Lower lobe of right lung (tissue), 2 donors: ENCODE data around the gene EFCC1. TPM values are rescaled to one million over a fixed set of nuclear protein-coding genes. Genes with fewer than 3 reads are reported as not detected.

Source experiments
- ATAC-seq, 2 donors: fragments of 200-7000 bp; cut with Tn5 transposase; one replicate each; pipeline ENCODE4 v1.9.1; 2020 to 2022; ENCODE audit warnings: mild to moderate bottlenecking in 2 of 2, moderate library complexity in 2 of 2
- DNase-seq: peaks from one replicate; pipeline ENCODE4 v3.0.0-alpha.2; 2020
- H3K27ac ChIP-seq: fragments of 200-600 bp; one replicate; pipeline ENCODE4 v1.8.0; 2022
- H3K27me3 ChIP-seq: fragments of 200-600 bp; one replicate; pipeline ENCODE4 v1.8.0; 2022; ENCODE audit warnings: low read depth
- H3K36me3 ChIP-seq: fragments of 200-600 bp; one replicate; pipeline ENCODE4 v1.8.0; 2022; ENCODE audit warnings: mild to moderate bottlenecking
- H3K4me1 ChIP-seq: fragments of 200-600 bp; one replicate; pipeline ENCODE4 v1.8.0; 2022
- H3K4me3 ChIP-seq: fragments of 200-600 bp; one replicate; pipeline ENCODE4 v1.8.0; 2022; ENCODE audit warnings: mild to moderate bottlenecking
- H3K9me3 ChIP-seq: fragments of 200-600 bp; one replicate; pipeline ENCODE4 v1.8.0; 2022
- CTCF ChIP-seq: fragments of 200-600 bp; IDR thresholded peaks from one replicate; pipeline ENCODE4 v1.8.0; 2022; ENCODE audit warnings: antibody characterized with exemption, mild to moderate bottlenecking
- intact Hi-C: fragments of 100-400 bp; cut with DNase I; formaldehyde crosslinking; loops from one replicate; pipeline ENCODE4 v1.11.0; 2022
- total RNA-seq: library from RNA; stranded (reverse); fragmentation: NEBNext Ultra II Directional; extraction: Animal tissue kit (Norgen Biotek cat#: 25700); gene quantifications from one replicate; pipeline ENCODE4 v1.2.1, GENCODE V29; 2021
- donor health status: DM: no; HTN: yes; CAD: no; lungs with severe emphysema.

EFCC1 gene
- total RNA-seq, 1 donor from 2014 or later, result 12.1 TPM

- Histone ChIP-seq H3K27me3 (no peaks in the 10 kb centered on the region), H3K9me3 (no peaks in the 10 kb centered on the region), H3K4me1 (peaks cover 5% of the 10 kb centered on the region), H3K4me3 (no peak within 1 kb of the TSS), H3K36me3 (no peaks in the 10 kb centered on the region), H3K27ac (no peak within 1 kb of the TSS)
- ATAC-seq (no peak), DNase-seq (peak; percentile 36)
- TF ChIP-seq CTCF, result no peak
- intact Hi-C loops, result no loop called here
These were observed 59.3 kb downstream of the EFCC1 start, which contains the start of gene GP9 for GRCh38 chr3:129060276-129061022. TSS of gene GP9 (plus strand) at chr3:129060779. CDS start at chr3:129061740, 961 bp downstream.

- H3K9me3 ChIP-seq, result no peaks in the 10 kb centered on the region
- H3K4me3 ChIP-seq, result no peak overlapping the region
- no peaks in the 10 kb centered on the region for H3K36me3 ChIP-seq
- DNase-seq (peak; percentile 34), ATAC-seq (no peak)
- no peak overlapping the region for H3K27ac ChIP-seq
- TF ChIP-seq CTCF, result no peak
- peaks cover 5% of the 10 kb centered on the region for H3K4me1 ChIP-seq
- intact Hi-C loops, result no loop called here
- no peaks in the 10 kb centered on the region for H3K27me3 ChIP-seq
These were observed 60.2 kb downstream of the EFCC1 start for GRCh38 chr3:129061023-129061887.

GRCh38 chr3:129061888-129062834 lies 61.1 kb downstream of the EFCC1 start:
- Histone ChIP-seq H3K27me3 (no peaks in the 10 kb centered on the region), H3K27ac (no peak overlapping the region), H3K9me3 (no peaks in the 10 kb centered on the region), H3K4me3 (no peak overlapping the region), H3K4me1 (peaks cover 5% of the 10 kb centered on the region), H3K36me3 (no peaks in the 10 kb centered on the region)
- TF ChIP-seq CTCF, result no peak
- intact Hi-C loops, result no loop called here
- ATAC-seq, result no peak
- DNase-seq, result peak; percentile 44

- peak; percentile 28 for DNase-seq
- no peak for TF ChIP-seq CTCF
- no peak for ATAC-seq
- H3K27me3 ChIP-seq, result no peaks in the 10 kb centered on the region
- no peak overlapping the region for H3K27ac ChIP-seq
- H3K9me3 ChIP-seq, result no peaks in the 10 kb centered on the region
- no peaks in the 10 kb centered on the region for H3K36me3 ChIP-seq
- peaks cover 7% of the 10 kb centered on the region for H3K4me1 ChIP-seq
- intact Hi-C loops, result no loop called here
- H3K4me3 ChIP-seq, result no peak overlapping the region
These were observed 62.1 kb downstream of the EFCC1 start for GRCh38 chr3:129063091-129063640.
